Ascending aorta (tissue), 2 donors: ENCODE data around the gene SCYL1. TPM values are rescaled to one million over a fixed set of nuclear protein-coding genes. Genes with fewer than 3 reads are reported as not detected.
"Not testable (repeated sequence)": the region's sequence is repeated elsewhere in the genome, so short reads cannot be mapped to it uniquely, and the experiment has no call there.

Source experiments
- DNase-seq, 2 donors: peaks; one replicate each; pipeline ENCODE4 v3.0.0-alpha.2; 2019; ENCODE audit warnings: low spot score in 2 of 2
- H3K27ac ChIP-seq, 2 donors: fragments of 200-600 bp; sonication (generic); one replicate each; pipeline ENCODE4 v1.5.1; 2016 to 2017; ENCODE audit warnings: mild to moderate bottlenecking in 1 of 2
- H3K27me3 ChIP-seq: fragments of 200-600 bp; sonication (generic); one replicate; pipeline ENCODE4 v1.5.1; 2017
- H3K36me3 ChIP-seq, 2 donors: fragments of 200-600 bp; sonication (generic); one replicate each; pipeline ENCODE4 v1.5.1; 2016
- H3K4me1 ChIP-seq, 2 donors: fragments of 200-600 bp; sonication (generic); one replicate each; pipeline ENCODE4 v1.5.1; 2016 to 2017; ENCODE audit warnings: mild to moderate bottlenecking in 1 of 2
- H3K4me3 ChIP-seq, 2 donors: fragments of 200-600 bp; sonication (generic); one replicate each; pipeline ENCODE4 v1.5.1; 2016 to 2017; ENCODE audit warnings: mild to moderate bottlenecking in 1 of 2
- H3K9me3 ChIP-seq, 2 donors: fragments of 200-600 bp; sonication (generic); one replicate each; pipeline ENCODE4 v1.5.1; 2016
- CTCF ChIP-seq, 3 experiments: fragments of 200-600 bp in 2 of 3; fragments of 450-650 bp in 1 of 3; sonication (generic) in 2 of 3; IDR thresholded peaks; one replicate each; pipeline ENCODE4 v1.5.1; 2016 to 2019; ENCODE audit warnings: antibody characterized with exemption in 3 of 3, mild to moderate bottlenecking in 1 of 3, moderate library complexity in 1 of 3
- intact Hi-C: fragments of 100-400 bp; cut with DNase I; formaldehyde crosslinking; loops from one replicate; pipeline ENCODE4 v1.15.1; 2023
- total RNA-seq: library from RNA; depleted of rRNA; stranded (reverse); fragments of >200 nt; gene quantifications from one replicate; pipeline ENCODE4 v1.1.0, GENCODE V29; 2016

The SCYL1 gene
- total RNA-seq, 1 donor from 2014 or later: 220 TPM

GRCh38 chr11:65522718-65523630, 1.9 kb upstream of the SCYL1 start:
- H3K27ac ChIP-seq, DNase-seq: not testable (repeated sequence)
- intact Hi-C loops: loop anchor here (5.0 kb wide), 1 partner anchor 166 kb away; no protein-coding TSS in a partner anchor

GRCh38 chr11:65523631-65523968, 1.3 kb upstream of the SCYL1 start:
- peaks cover 16 to 18% of the 10 kb centered on the region in 2 donors for H3K4me1 ChIP-seq
- peak overlapping the region in 1 of 2 donors; percentile 60 for H3K4me3 ChIP-seq
- H3K9me3 ChIP-seq, DNase-seq, H3K27ac ChIP-seq, H3K27me3 ChIP-seq: not testable (repeated sequence)
- intact Hi-C loops: loop anchor here (5.0 kb wide), 1 partner anchor 166 kb away; no protein-coding TSS in a partner anchor
- peaks cover 20 to 23% of the 10 kb centered on the region in 2 donors for H3K36me3 ChIP-seq

More at GRCh38 chr11:65522718-65523630, 1.9 kb upstream of the SCYL1 start:
- not testable (repeated sequence) for H3K9me3 ChIP-seq, H3K27me3 ChIP-seq, H3K4me3 ChIP-seq
- H3K4me1 ChIP-seq: peaks cover 16 to 18% of the 10 kb centered on the region in 2 donors
- H3K36me3 ChIP-seq: peaks cover 18% of the 10 kb centered on the region in 2 donors

- intact Hi-C loops: loop anchor here (2.0 to 5.0 kb wide), 2 partner anchors 49 to 167 kb away; partner anchors contain the start of gene FAM89B
- Histone ChIP-seq H3K27ac (peak overlapping the region; percentile 65 to 82), H3K4me1 (peaks cover 16 to 18% of the 10 kb centered on the region in 2 donors), H3K36me3 (peaks cover 25 to 26% of the 10 kb centered on the region in 2 donors), H3K9me3 (no peaks in the 10 kb centered on the region), H3K4me3 (peak overlapping the region; percentile 60 to 70), H3K27me3 (no peaks in the 10 kb centered on the region)
- DNase-seq: no peak
- no peak for TF ChIP-seq CTCF (IDR thresholded peaks at IDR 0.05)
Observed at GRCh38 chr11:65524014-65524740, 706 bp upstream of the SCYL1 start.

- Histone ChIP-seq H3K4me3 (peak overlapping the region; percentile 70 to 90), H3K36me3 (peaks cover 41 to 42% of the 10 kb centered on the region in 2 donors), H3K4me1 (peaks cover 16 to 18% of the 10 kb centered on the region in 2 donors), H3K9me3 (no peaks in the 10 kb centered on the region), H3K27me3 (no peaks in the 10 kb centered on the region), H3K27ac (peak overlapping the region; percentile 83 to 95)
- no peak for DNase-seq
- intact Hi-C loops: loop anchor here (1.0 to 5.0 kb wide), 3 partner anchors 14 to 86 kb away; partner anchors contain the start of genes FAM89B and MAP3K11
- TF ChIP-seq CTCF (IDR thresholded peaks at IDR 0.05): no peak
Observed at GRCh38 chr11:65525546-65526480, 930 bp downstream of the SCYL1 start.

GRCh38 chr11:65526744-65527143, 1.9 kb downstream of the SCYL1 start:
- peaks cover 16 to 18% of the 10 kb centered on the region in 2 donors for H3K4me1 ChIP-seq
- TF ChIP-seq CTCF (IDR thresholded peaks at IDR 0.05): no peak
- H3K4me3 ChIP-seq: peak overlapping the region in 1 of 2 donors; percentile 90
- H3K27me3 ChIP-seq: no peaks in the 10 kb centered on the region
- H3K27ac ChIP-seq: peak overlapping the region in 1 of 2 donors; percentile 21
- H3K36me3 ChIP-seq: peaks cover 50 to 51% of the 10 kb centered on the region in 2 donors
- intact Hi-C loops: loop anchor here (5.0 kb wide), 1 partner anchor 86 kb away; the partner anchor contains the start of gene MAP3K11
- no peaks in the 10 kb centered on the region for H3K9me3 ChIP-seq
- DNase-seq: no peak
